ENCODE measurements around the gene GFPT2.

The GFPT2 gene

DNA sequence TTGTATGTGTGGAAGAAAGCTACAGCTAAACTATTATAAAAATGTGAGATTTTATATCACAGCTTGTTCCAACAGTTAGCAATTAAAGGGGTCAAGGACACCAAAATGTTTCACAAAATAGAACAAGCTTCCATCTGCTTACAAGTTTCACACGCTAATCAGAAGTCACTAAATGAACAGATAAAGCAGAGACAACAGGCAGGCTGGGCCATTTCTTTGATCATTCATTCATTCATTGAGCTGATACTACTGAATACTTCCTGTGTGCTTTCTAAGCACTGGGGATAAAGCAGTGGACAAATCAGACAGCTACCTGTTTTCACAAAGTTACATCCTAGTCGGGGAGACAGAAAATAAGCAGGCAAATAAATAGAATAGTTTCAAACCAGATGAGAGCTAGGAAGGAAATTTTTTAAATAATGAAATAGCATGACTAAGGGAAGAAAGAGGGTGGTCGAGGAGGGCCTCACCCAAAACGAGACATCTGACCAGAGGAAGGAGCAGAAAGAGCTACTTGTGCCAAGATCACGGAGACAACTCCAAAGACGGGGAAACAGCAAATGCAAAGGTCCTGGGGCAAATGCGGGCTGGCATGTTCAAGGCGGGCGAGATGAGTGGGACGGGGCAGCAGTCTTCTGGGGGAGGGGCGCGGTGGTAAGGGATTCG is 62.4 kb downstream of the GFPT2 start:
- no peaks in the 10 kb centered on the region for H3K9me3 ChIP-seq (ENCODE audit: insufficient read depth, low read length)
- peaks cover 7% of the 10 kb centered on the region for H3K4me1 ChIP-seq (ENCODE audit: insufficient read depth, insufficient read length)
- TF ChIP-seq ZNF274 (IDR thresholded peaks at IDR 0.05; ENCODE audit: low read depth, low read length) (no peak), YY1 (IDR thresholded peaks at IDR 0.05; ENCODE audit: insufficient read depth, insufficient read length) (no peak)
- H3K9ac ChIP-seq (ENCODE audit: insufficient read length, low read depth) = peak overlapping the region; percentile 61
- no peaks in the 10 kb centered on the region for H3K27me3 ChIP-seq (ENCODE audit: insufficient read depth, insufficient read length)
- DNase-seq (ENCODE audit: low read depth, low spot score) = no peak
- H3K4me3 ChIP-seq (ENCODE audit: insufficient read length, low read depth) = peak overlapping the region; percentile 63
- peaks cover 22% of the 10 kb centered on the region for H3K36me3 ChIP-seq (ENCODE audit: insufficient read depth, insufficient read length, low read length)

DNA sequence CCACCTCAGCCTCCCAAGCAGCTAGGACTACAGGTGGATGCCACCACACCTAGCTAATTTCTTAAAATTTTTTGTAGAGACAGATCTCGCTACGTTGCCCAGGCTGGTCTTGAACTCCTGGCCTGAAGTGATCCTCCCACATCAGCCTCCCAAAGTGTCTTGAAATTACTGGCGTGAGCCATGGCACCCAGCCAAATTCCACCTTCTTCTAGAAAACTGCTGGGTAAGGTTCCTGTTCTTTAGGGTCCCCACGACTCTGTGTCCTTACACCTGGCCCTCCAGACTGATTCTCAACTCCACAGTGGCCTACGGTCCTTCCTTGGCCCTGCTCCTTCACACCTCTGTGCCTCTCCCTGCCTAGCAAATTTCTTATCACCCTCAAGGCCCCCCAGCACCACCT is 63.2 kb downstream of the GFPT2 start:
- H3K4me1 ChIP-seq (ENCODE audit: insufficient read depth, insufficient read length) = peaks cover 7% of the 10 kb centered on the region
- H3K9ac ChIP-seq (ENCODE audit: insufficient read length, low read depth) = no peak overlapping the region
- no peaks in the 10 kb centered on the region for H3K9me3 ChIP-seq (ENCODE audit: insufficient read depth, low read length)
- no peak overlapping the region for H3K4me3 ChIP-seq (ENCODE audit: insufficient read length, low read depth)
- peaks cover 28% of the 10 kb centered on the region for H3K36me3 ChIP-seq (ENCODE audit: insufficient read depth, insufficient read length, low read length)
- DNase-seq (ENCODE audit: low read depth, low spot score) = no peak
- TF ChIP-seq YY1 (IDR thresholded peaks at IDR 0.05; ENCODE audit: insufficient read depth, insufficient read length) = no peak
- TF ChIP-seq ZNF274 (IDR thresholded peaks at IDR 0.05; ENCODE audit: low read depth, low read length) = no peak
- TF ChIP-seq SUZ12 (IDR thresholded peaks at IDR 0.05; ENCODE audit: extremely low read depth, insufficient read depth, insufficient read length) = no peak
- no peaks in the 10 kb centered on the region for H3K27me3 ChIP-seq (ENCODE audit: insufficient read depth, insufficient read length)

DNA sequence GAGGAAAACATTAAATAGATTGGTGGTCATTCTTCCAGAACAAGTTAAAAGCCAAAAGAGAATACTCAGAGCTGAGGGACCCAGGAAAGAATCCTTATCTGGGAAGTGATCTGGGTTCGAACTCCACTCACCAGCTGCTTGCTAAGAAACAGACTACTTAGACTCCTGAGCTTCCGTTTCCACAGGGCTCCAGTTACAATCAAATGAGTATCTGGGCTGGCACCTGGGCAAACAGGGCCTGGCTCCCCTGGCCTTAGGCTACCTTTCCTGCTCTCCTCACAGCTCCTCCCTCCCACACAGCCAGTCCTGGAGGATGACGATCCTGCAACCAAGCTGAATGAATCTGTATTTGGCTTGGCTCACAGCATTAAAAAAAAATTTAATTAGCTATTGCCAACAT is 63.7 kb downstream of the GFPT2 start:
- H3K9me3 ChIP-seq (ENCODE audit: insufficient read depth, low read length) = no peaks in the 10 kb centered on the region
- no peaks in the 10 kb centered on the region for H3K27me3 ChIP-seq (ENCODE audit: insufficient read depth, insufficient read length)
- no peak for TF ChIP-seq SUZ12 (IDR thresholded peaks at IDR 0.05; ENCODE audit: extremely low read depth, insufficient read depth, insufficient read length)
- no peak for TF ChIP-seq YY1 (IDR thresholded peaks at IDR 0.05; ENCODE audit: insufficient read depth, insufficient read length)
- no peak for TF ChIP-seq ZNF274 (IDR thresholded peaks at IDR 0.05; ENCODE audit: low read depth, low read length)
- H3K4me3 ChIP-seq (ENCODE audit: insufficient read length, low read depth) = no peak overlapping the region
- DNase-seq (ENCODE audit: low read depth, low spot score) = no peak
- no peak overlapping the region for H3K9ac ChIP-seq (ENCODE audit: insufficient read length, low read depth)
- H3K4me1 ChIP-seq (ENCODE audit: insufficient read depth, insufficient read length) = peaks cover 6% of the 10 kb centered on the region
- peaks cover 27% of the 10 kb centered on the region for H3K36me3 ChIP-seq (ENCODE audit: insufficient read depth, insufficient read length, low read length)

DNA sequence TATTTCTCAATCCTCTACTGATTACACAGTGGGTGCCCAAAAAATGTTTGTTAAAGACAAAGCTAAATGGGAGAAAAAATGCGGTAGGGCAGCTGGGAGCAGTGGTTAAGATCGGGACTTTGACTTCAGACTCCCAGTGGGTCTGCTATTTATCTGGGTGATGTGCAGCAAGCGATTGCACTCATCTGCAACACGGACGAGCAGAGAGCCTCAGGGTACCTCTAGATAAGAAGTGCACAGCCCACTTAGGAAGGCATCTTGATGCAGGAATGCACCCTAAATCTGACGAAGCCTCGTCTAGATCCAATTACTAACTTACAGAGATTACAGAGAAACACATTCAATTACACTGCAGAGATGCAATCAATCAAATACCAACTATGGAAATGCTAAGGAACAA is 65.3 kb downstream of the GFPT2 start:
- TF ChIP-seq ZNF274 (IDR thresholded peaks at IDR 0.05; ENCODE audit: low read depth, low read length) = no peak
- no peak for TF ChIP-seq YY1 (IDR thresholded peaks at IDR 0.05; ENCODE audit: insufficient read depth, insufficient read length)
- no peak for TF ChIP-seq SUZ12 (IDR thresholded peaks at IDR 0.05; ENCODE audit: extremely low read depth, insufficient read depth, insufficient read length)
- Histone ChIP-seq H3K4me3 (ENCODE audit: insufficient read length, low read depth) (no peak overlapping the region), H3K4me1 (ENCODE audit: insufficient read depth, insufficient read length) (peaks cover 4% of the 10 kb centered on the region), H3K9me3 (ENCODE audit: insufficient read depth, low read length) (no peaks in the 10 kb centered on the region), H3K9ac (ENCODE audit: insufficient read length, low read depth) (no peak overlapping the region), H3K36me3 (ENCODE audit: insufficient read depth, insufficient read length, low read length) (peaks cover 24% of the 10 kb centered on the region), H3K27me3 (ENCODE audit: insufficient read depth, insufficient read length) (no peaks in the 10 kb centered on the region)
- DNase-seq (ENCODE audit: low read depth, low spot score) = no peak

DNA sequence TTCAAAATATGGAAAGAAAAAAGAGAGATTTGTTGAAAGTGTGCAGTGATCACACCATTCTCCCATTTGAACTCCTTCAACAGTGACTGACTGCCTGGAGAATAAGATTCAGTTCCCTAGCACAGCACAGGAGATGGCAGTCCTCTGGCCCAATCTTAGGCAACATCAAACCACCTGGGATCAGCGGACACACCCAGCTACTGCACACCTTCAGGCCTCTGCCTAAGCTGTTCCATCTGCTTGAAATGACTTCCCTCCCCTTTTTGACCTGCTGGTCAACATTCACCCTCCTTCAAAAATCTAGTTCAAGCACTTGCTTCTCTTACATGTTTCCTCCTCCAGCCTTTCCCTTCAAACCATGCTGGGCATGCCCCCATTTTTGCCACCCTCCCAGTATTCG is 65.7 kb downstream of the GFPT2 start:
- no peak for DNase-seq (ENCODE audit: low read depth, low spot score)
- Histone ChIP-seq H3K4me1 (ENCODE audit: insufficient read depth, insufficient read length) (peaks cover 4% of the 10 kb centered on the region), H3K36me3 (ENCODE audit: insufficient read depth, insufficient read length, low read length) (peaks cover 29% of the 10 kb centered on the region), H3K9me3 (ENCODE audit: insufficient read depth, low read length) (no peaks in the 10 kb centered on the region), H3K9ac (ENCODE audit: insufficient read length, low read depth) (no peak overlapping the region), H3K27me3 (ENCODE audit: insufficient read depth, insufficient read length) (no peaks in the 10 kb centered on the region), H3K4me3 (ENCODE audit: insufficient read length, low read depth) (no peak overlapping the region)
- TF ChIP-seq ZNF274 (IDR thresholded peaks at IDR 0.05; ENCODE audit: low read depth, low read length) = no peak
- no peak for TF ChIP-seq YY1 (IDR thresholded peaks at IDR 0.05; ENCODE audit: insufficient read depth, insufficient read length)
- TF ChIP-seq SUZ12 (IDR thresholded peaks at IDR 0.05; ENCODE audit: extremely low read depth, insufficient read depth, insufficient read length) = no peak

DNA sequence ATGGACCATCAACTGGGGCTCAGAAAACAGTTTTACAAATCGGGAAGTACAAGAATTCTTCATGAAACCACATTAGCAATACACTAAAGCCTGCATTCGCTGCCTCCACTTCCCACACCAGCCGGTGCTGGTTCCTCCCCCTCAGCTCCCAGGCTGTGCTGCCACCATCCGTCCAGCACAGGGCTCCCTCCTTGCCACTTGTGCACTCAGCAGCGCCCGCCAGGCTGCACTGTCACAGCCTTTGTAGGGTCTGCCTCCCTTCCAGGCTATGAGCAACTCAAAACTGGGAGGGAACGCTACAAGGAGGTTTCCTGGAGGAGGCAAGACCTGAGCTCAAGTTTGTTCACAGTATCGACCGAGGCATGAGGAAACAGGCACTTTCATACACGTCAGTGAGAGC is 69.0 kb downstream of the GFPT2 start:
- Histone ChIP-seq H3K4me3 (ENCODE audit: insufficient read length, low read depth) (no peak overlapping the region), H3K27me3 (ENCODE audit: insufficient read depth, insufficient read length) (no peaks in the 10 kb centered on the region), H3K9me3 (ENCODE audit: insufficient read depth, low read length) (0 out of 2 replicates have a peak, but pooled peaks cover 2% of the 10 kb centered on the region), H3K4me1 (ENCODE audit: insufficient read depth, insufficient read length) (peaks cover 2% of the 10 kb centered on the region), H3K36me3 (ENCODE audit: insufficient read depth, insufficient read length, low read length) (peaks cover 53% of the 10 kb centered on the region), H3K9ac (ENCODE audit: insufficient read length, low read depth) (no peak overlapping the region)
- TF ChIP-seq SUZ12 (IDR thresholded peaks at IDR 0.05; ENCODE audit: extremely low read depth, insufficient read depth, insufficient read length) (no peak), YY1 (IDR thresholded peaks at IDR 0.05; ENCODE audit: insufficient read depth, insufficient read length) (no peak), ZNF274 (IDR thresholded peaks at IDR 0.05; ENCODE audit: low read depth, low read length) (no peak)
- no peak for DNase-seq (ENCODE audit: low read depth, low spot score)

DNA sequence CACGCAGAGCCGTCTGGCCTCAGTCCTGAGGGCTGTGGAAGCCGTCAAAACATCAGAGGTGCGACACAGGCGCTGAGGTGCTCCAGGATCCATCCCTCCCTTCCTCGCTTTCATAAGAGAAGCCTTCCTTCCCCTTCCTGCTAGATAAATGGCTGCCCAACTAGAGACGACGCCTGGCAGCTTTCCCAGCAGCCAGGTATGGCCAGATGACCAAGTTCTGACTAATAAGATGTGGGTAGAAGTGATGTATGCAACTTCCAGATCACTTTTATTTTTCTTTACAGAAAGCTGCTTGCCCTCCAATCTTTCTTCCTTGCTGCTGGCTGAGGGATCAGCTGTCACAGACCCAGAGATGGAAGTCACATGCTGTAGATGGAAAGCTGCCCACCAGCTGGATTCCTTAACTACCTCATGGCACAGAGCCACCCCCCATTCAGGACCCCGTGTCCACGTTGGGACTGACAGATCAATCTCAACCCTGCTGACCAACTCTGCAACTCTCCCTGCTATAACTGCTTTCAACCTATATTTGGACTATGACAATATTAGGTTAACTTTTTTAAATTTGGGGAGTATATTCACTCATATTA is 70.0 kb downstream of the GFPT2 start:
- Histone ChIP-seq H3K36me3 (ENCODE audit: insufficient read depth, insufficient read length, low read length) (peaks cover 55% of the 10 kb centered on the region), H3K4me1 (ENCODE audit: insufficient read depth, insufficient read length) (peaks cover 2% of the 10 kb centered on the region), H3K9ac (ENCODE audit: insufficient read length, low read depth) (no peak overlapping the region), H3K4me3 (ENCODE audit: insufficient read length, low read depth) (no peak overlapping the region), H3K27me3 (ENCODE audit: insufficient read depth, insufficient read length) (no peaks in the 10 kb centered on the region), H3K9me3 (ENCODE audit: insufficient read depth, low read length) (0 out of 2 replicates have a peak, but pooled peaks cover 2% of the 10 kb centered on the region)
- DNase-seq (ENCODE audit: low read depth, low spot score) = no peak
- TF ChIP-seq ZNF274 (IDR thresholded peaks at IDR 0.05; ENCODE audit: low read depth, low read length) = no peak
- TF ChIP-seq SUZ12 (IDR thresholded peaks at IDR 0.05; ENCODE audit: extremely low read depth, insufficient read depth, insufficient read length) = no peak
- TF ChIP-seq YY1 (IDR thresholded peaks at IDR 0.05; ENCODE audit: insufficient read depth, insufficient read length) = no peak

Measured in NT2/D1 (cell line).